HG02678 (cell line): ENCODE results near the gene SFMBT2.

Experiments used
- ATAC-seq: cut with Tn5 transposase; IDR thresholded peaks from one replicate; pipeline ENCODE4 v1.9.1; 2021; ENCODE audit warnings: mild to moderate bottlenecking, moderate library complexity; ENCODE audit not compliant: unreplicated experiment

SFMBT2 gene

GRCh38 chr10:7275761-7276440, 134.9 kb downstream of the SFMBT2 start:
- ATAC-seq = no peak

GRCh38 chr10:7274293-7274692, 136.5 kb downstream of the SFMBT2 start:
- ATAC-seq = no peak

- no peak for ATAC-seq
Measured at GRCh38 chr10:7272008-7272407, 138.8 kb downstream of the SFMBT2 start.

GRCh38 chr10:7269988-7270387, 140.8 kb downstream of the SFMBT2 start:
- ATAC-seq = no peak

DNA sequence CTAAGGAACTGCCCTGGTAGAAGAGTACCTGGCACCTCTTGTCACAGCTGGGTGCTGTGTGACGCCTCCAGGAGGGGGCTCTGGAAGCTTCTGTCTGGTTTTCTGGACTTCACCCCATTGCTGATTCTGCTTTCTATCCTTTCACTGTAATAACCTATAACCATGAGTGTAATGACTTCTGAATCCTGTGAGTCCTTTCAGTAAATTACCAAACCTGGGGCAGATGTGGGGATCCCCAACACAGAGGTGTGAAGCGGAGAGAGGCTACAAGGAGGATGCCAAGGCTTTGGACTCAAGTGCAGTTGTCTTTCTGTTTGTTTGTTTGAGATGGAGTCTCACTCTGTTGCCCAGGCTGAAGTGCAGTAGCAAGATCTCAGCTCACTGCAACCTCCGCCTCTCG, 143.7 kb downstream of the SFMBT2 start:
- no peak for ATAC-seq

GRCh38 chr10:7265396-7266123, 145.3 kb downstream of the SFMBT2 start:
- no peak for ATAC-seq

DNA sequence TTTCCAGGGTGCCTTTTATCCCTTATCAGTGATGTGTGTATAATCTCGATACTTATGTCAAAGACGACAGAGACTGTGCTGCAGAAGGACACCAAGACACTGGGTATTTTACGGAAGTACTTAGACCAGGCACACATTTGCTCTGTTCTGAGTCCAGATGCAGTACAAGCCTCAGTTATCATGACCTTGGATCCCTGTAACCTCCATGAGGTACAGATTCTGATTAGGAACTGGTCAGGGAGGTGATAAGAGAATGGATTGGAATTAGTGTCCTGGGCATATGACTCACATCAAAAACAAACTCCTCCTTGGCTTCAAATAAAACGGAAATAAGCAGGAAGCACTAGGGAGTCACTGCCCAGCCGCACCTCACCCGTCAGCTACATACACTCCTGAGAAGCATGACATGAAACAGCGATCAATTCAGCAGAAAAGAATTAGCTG, 146.5 kb downstream of the SFMBT2 start:
- no peak for ATAC-seq

DNA sequence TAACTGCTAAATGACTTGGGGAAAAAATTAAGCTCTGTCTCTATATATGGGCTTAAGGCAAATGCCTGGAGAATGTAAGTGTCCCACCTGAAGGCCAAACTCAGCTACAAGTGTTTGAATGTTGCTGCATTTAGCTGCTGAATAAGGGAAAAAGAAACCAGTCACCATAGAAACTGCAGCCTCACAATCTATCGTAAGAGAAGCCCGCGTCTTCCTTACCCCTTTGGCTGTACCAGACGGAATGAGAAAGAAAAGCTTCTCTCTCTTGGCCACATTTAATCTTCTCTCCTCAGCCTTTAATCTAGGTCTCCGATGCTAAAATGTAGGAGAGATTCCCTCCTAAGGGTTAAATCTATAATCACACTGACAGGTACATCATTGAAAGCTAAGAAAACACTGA, 147.2 kb downstream of the SFMBT2 start:
- no peak for ATAC-seq

GRCh38 chr10:7261351-7261750, 149.5 kb downstream of the SFMBT2 start:
- no peak for ATAC-seq

DNA sequence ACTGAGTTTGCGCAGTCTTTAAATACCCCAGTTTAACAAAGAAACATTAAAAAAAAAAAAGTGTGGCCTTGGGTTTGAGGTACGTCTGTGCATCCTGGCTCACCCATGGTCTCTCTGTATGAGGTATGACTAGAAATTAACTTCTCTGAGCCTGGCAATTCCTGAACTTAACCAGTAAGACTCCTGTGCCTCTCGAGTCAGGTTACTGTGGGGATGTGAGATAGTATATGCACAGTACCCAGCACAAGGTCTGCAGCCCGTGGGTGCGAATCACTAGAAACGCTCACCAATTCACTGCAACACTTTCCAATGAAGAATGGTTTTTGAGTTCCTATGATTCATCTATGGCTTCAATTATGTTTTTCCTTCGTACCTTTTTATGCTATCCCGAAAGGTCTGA, 149.9 kb downstream of the SFMBT2 start:
- no peak for ATAC-seq

- peak; percentile 67 for ATAC-seq
Measured at GRCh38 chr10:7260412-7260900, 150.4 kb downstream of the SFMBT2 start.

DNA sequence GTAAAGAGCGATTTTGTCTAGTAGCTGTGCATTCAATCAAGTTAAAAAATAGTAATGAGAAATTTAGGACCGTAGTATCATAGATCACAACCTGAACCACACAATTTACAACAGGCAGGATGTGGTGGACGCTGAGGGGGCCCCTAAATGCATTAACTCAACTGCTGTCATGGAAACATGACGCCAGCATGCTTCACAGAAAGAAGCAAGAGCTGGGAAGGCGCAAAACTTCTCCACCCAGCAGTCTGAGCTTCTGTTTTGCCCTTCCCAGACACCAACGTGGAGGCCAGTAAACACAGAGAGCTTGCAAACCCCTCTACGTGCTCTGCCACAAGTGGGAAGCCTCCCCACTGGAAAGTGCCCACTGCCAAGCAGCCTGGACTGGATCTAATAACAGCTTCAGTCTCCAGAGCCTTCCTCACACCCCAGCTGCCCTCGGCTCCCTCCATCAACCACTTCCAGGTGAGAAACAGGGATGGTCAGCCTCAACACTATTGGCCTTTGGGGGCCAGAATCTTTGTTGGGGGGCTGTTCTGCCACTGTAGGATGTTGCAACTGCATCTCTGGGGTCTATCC, 151.8 kb downstream of the SFMBT2 start:
- ATAC-seq = peak; percentile 67

GRCh38 chr10:7255517-7255916, 155.3 kb downstream of the SFMBT2 start:
- no peak for ATAC-seq

DNA sequence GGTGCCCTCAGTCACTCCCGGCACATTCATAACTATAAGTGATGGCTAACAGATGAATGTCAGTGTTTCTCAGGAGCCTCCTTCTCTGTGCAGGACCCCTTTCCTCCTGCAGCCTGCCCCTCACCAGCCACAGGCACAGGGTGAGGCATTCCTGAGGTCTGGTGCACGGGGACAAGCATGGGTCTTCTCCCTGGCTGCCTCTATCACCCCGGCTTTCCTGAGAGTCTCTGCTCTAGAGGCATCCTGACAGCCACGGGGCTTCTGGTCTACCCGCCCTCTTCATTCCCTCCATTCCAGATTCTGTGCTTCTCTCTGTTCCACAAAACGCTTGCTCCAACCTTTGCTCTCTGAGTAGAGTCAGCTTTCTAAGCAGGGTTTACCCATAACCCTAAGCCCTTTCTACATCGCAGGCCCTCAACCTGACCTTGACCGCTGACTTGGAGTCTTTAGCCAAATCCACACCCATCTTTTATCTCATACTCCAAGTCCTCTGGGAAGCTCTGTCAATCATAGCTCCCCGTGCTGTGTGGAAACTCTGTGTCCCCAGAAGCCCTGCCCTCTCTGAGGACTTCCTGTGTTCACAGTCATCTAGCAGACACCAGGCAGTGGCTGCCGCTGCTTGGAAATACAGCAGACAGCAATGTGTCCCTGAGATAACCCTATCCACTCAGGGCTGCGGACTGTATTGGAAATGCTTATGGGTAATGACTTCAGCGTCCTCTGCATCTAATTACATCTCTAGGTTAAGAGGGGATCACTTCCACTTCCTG, 159.0 kb downstream of the SFMBT2 start:
- no peak for ATAC-seq

DNA sequence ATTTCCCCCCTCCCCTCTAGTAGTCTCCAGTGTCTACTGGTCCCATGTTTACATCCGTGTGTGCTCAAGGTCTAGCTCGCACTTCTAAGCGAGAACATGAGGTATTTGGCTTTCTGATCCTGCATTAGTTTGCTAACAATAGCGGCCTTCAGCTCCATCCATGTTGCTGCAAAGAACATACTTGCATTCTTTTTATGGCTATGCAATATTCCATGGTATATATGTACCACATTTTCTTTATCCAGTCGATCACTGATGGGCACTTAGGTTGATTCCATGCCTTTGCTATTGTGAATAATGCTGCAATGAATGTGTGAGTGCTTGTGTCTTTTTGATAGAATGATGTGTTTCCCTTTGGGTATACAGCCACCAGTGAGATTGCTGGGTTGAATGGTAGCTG, 160.6 kb downstream of the SFMBT2 start:
- ATAC-seq = no peak

GRCh38 chr10:7248585-7249164, 162.2 kb downstream of the SFMBT2 start:
- ATAC-seq = no peak

GRCh38 chr10:7248148-7248547, 162.7 kb downstream of the SFMBT2 start:
- ATAC-seq = no peak

GRCh38 chr10:7245505-7245904, 165.3 kb downstream of the SFMBT2 start:
- no peak for ATAC-seq

DNA sequence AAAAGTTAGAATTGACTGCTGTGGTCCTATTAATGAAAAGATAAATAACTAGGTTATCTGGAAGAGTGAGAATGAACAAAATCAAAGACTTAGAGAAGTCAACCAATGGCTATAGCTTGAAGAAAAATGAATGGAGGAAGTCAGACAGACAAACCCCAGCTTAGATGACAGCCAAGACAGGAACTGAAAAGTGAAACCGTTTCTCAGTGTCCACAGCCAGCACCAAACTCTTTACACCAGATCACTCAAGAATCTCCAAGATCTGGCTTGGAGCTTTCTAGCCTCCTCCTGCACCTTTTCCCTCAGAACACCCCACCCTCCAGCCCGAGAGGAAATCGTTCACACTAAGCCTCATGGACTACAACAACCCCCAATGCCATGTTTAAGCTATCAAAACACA, 167.0 kb downstream of the SFMBT2 start:
- ATAC-seq = peak; percentile 84

- no peak for ATAC-seq
Measured at GRCh38 chr10:7243139-7243538, 167.7 kb downstream of the SFMBT2 start.
